GM10248 (cell line): ENCODE data around the gene LDLR.
"Not testable (repeated sequence)": the region's sequence is repeated elsewhere in the genome, so short reads cannot be mapped to it uniquely, and the experiment has no call there.

Source experiments
- CTCF ChIA-PET: fragments of 300-600 bp; sonication (Branson Sonifier 250); formaldehyde crosslinking; extraction: SDS; loops from one replicate; lab custom pipeline; 2021; ENCODE audit warnings: antibody characterized with exemption; lab: Yijun Ruan, JAX
- POLR2A ChIA-PET: fragments of 350-650 bp; sonication (Branson Sonifier 250); formaldehyde crosslinking; extraction: SDS; loops from one replicate; lab custom pipeline; 2020; ENCODE audit warnings: antibody characterized with exemption; lab: Yijun Ruan, JAX
- DNase-seq: peaks from one replicate; pipeline ENCODE4 v3.0.0; 2012; ENCODE audit errors: extremely low spot score
- CTCF ChIP-seq: IDR thresholded peaks from 2 replicates; pipeline ENCODE4 v1.5.1; 2012; ENCODE audit warnings: mild to moderate bottlenecking, low read depth; ENCODE audit errors: extremely low read depth, missing control alignments, control extremely low read depth

The LDLR gene

GRCh38 chr19:11180346-11180745, 91.1 kb downstream of the LDLR start:
- POLR2A ChIA-PET, result no interaction called here

GRCh38 chr19:11180975-11181374, 91.7 kb downstream of the LDLR start:
- CTCF ChIA-PET, POLR2A ChIA-PET, DNase-seq: not testable (repeated sequence)

More at GRCh38 chr19:11180346-11180745, 91.1 kb downstream of the LDLR start:
- CTCF ChIA-PET, result no interaction called here
- TF ChIP-seq CTCF, result no peak
- DNase-seq, result no peak

- POLR2A ChIA-PET, result no interaction called here
- no peak for DNase-seq
- CTCF ChIA-PET, result no interaction called here
- no peak for TF ChIP-seq CTCF
Observed at GRCh38 chr19:11181488-11181887, 92.2 kb downstream of the LDLR start.
